AG10803 (cell line): ENCODE results near the gene RNPC3.
A peak's percentile ranks its signal among the peaks of the same experiment; 100 is the strongest.
"Not testable (repeated sequence)": the region's sequence is repeated elsewhere in the genome, so short reads cannot be mapped to it uniquely, and the experiment has no call there.

Experiments
- DNase-seq: peaks from one replicate; pipeline ENCODE4 v3.0.0; 2010; ENCODE audit warnings: low read depth
- H3K4me3 ChIP-seq: 2 replicates; pipeline ENCODE4 v1.5.1; 2011; ENCODE audit warnings: mild to moderate bottlenecking, low read length, control low read depth
- TF ChIP-seq, protein P1 (sequence below): conservative IDR thresholded peaks from 2 replicates; pipeline ENCODE4 v1.5.1; 2011; ENCODE audit warnings: mild to moderate bottlenecking, low read length, control low read depth, inconsistent platforms

The RNPC3 gene

DNA sequence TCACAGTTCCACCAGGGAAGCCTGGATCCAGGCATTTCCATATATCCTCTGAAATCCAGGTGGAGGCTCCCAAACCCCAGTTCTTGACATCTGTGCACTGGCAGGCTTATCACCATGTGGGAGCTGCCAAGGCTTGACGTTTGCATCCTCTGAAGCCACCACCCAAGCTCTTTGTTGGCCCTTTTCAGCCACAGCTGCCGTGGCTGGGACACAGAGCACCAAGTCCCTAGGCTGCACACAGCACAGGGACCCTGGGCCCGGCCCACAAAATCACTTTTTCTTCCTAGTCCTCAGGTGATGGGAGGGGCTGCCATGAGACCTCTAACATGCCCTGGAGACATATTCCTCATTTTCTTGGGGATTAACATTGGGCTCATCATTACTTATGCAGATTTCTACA is 22.3 kb downstream of the RNPC3 start:
- TF ChIP-seq, protein P1, sequence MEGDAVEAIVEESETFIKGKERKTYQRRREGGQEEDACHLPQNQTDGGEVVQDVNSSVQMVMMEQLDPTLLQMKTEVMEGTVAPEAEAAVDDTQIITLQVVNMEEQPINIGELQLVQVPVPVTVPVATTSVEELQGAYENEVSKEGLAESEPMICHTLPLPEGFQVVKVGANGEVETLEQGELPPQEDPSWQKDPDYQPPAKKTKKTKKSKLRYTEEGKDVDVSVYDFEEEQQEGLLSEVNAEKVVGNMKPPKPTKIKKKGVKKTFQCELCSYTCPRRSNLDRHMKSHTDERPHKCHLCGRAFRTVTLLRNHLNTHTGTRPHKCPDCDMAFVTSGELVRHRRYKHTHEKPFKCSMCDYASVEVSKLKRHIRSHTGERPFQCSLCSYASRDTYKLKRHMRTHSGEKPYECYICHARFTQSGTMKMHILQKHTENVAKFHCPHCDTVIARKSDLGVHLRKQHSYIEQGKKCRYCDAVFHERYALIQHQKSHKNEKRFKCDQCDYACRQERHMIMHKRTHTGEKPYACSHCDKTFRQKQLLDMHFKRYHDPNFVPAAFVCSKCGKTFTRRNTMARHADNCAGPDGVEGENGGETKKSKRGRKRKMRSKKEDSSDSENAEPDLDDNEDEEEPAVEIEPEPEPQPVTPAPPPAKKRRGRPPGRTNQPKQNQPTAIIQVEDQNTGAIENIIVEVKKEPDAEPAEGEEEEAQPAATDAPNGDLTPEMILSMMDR = no peak
- DNase-seq = no peak
- H3K4me3 ChIP-seq = no peak overlapping the region

GRCh38 chr1:103560427-103560826 is 34.9 kb downstream of the RNPC3 start:
- H3K4me3 ChIP-seq = no peak overlapping the region
- no peak for DNase-seq
- TF ChIP-seq, protein P1 = no peak

DNA sequence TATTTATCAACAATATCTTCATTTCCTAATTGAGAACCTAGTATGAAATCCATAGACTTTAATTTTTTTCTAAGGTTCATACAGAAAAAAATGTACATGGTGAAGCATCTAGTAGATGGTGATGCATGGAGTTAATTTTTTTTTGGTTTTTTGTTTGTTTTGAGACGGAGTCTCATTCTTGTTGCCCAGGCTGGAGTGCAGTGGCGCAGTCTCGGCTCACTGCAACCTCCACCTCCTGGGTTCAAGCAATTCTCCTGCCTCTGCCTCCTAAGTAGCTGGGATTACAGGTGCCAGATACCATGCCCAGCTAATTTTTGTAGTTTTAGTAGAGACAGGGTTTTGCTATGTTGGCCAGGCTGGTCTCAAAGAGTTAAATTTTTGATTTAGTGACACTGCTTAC is 35.6 kb downstream of the RNPC3 start:
- H3K4me3 ChIP-seq, DNase-seq: not testable (repeated sequence)

GRCh38 chr1:103561643-103562395 is 36.3 kb downstream of the RNPC3 start:
- DNase-seq = peak; percentile 9
- TF ChIP-seq, protein P1 = no peak
- no peak overlapping the region for H3K4me3 ChIP-seq

GRCh38 chr1:103563056-103563455 is 37.6 kb downstream of the RNPC3 start:
- TF ChIP-seq, protein P1 = no peak
- H3K4me3 ChIP-seq = no peak overlapping the region
- no peak for DNase-seq

DNA sequence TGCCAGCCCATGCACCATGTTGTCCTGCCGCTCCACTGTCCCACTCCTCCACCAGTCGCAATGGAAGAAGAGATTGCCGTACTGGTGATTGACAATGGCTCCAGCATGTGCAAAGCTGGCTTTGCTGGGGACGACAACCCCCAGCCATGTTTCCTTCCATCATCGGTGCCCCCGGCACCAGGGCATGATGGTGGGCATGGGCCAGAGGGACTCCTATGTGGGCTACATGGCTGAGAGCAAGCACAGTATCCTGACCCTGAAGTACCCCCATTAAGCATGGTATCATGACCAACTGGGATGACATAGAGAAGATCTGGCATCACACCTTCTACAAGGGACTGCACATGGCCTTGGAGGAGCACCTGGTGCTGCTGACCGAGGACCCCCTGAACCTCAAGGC is 44.0 kb downstream of the RNPC3 start:
- TF ChIP-seq, protein P1 = no peak
- DNase-seq = no peak
- no peak overlapping the region for H3K4me3 ChIP-seq

GRCh38 chr1:103571289-103571688 is 45.8 kb downstream of the RNPC3 start, which contains the start of gene AMY2B:
AMY2B (plus strand) TSS chr1:103571589; CDS start chr1:103571603, 14 bp downstream.
- not testable (repeated sequence) for DNase-seq, H3K4me3 ChIP-seq

DNA sequence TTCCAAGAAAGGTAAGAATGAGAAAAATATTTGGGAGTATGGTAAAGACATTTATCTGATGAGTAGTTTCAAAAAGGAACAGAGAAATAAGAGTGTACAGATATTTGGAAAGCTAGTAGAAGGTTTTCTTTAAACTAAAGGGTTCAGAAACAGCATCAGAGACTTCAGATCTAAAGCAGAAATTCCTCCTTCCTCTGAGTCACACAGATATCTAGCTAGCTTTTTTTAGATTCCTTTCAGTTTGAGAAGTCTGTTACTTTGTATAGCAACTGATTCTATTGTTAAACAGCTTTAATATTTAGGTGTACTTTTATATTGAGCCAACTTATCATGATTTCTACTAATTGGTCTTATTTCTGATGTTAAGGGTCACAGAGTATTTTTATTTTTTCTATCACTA is 50.6 kb downstream of the RNPC3 start:
- H3K4me3 ChIP-seq = no peak overlapping the region
- no peak for DNase-seq
- TF ChIP-seq, protein P1 = no peak

DNA sequence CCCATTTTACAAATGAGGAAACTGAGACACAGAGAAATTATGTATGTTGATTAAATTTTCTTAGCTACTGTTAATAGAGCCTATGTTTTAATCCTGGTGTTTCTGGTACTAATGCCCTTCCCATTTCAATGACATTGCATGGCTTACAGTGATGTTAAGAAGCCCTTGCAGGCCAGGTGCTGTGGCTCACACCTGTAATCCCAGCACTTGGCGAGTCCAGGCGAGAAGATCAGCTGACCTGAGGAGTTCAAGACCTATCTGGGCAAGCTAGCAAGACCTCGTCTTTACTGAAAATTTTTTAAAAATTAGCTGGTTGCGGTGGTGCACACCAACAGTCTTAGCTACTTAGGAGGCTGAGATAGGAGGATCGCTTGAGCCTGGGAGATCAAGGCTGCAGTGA is 51.3 kb downstream of the RNPC3 start:
- not testable (repeated sequence) for DNase-seq, H3K4me3 ChIP-seq
